SK-N-SH (cell line): Measurements from ENCODE around the gene EXOC4. TPM values are rescaled to one million over a fixed set of nuclear protein-coding genes. Genes with fewer than 3 reads are reported as not detected.

Experiments used
- CTCF ChIA-PET: fragments of 300-600, 350-600 bp; formaldehyde crosslinking; extraction: SDS; loops from one replicate; lab custom pipeline; 2021; lab: Yijun Ruan, JAX
- POLR2A ChIA-PET: fragments of 350-600 bp; sonication (Branson Sonifier 250); formaldehyde crosslinking; extraction: SDS; loops from one replicate; lab custom pipeline; 2020; ENCODE audit warnings: antibody characterized with exemption, inconsistent platforms; lab: Yijun Ruan, JAX
- DNase-seq: peaks from one replicate; pipeline ENCODE4 v3.0.0; 2012
- H2AFZ ChIP-seq: fragments of 200-600 bp; sonication (generic); 2 replicates; pipeline ENCODE4 v1.8.1; 2016; ENCODE audit warnings: antibody characterized with exemption, mild to moderate bottlenecking, low read depth
- H3F3A ChIP-seq: fragments of 200-600 bp; sonication (generic); replicated peaks from 2 replicates; pipeline ENCODE3; 2016; ENCODE audit warnings: antibody characterized with exemption, mild to moderate bottlenecking; ENCODE audit not compliant: insufficient read depth
- H3K27ac ChIP-seq, 2 experiments: fragments of 200-500 bp in 1 of 2; fragments of 200-600 bp in 1 of 2; sonication (Bioruptor generic) in 1 of 2; sonication (generic), shearing (Covaris generic) in 1 of 2; 2 replicates each; pipeline versions ENCODE4 v1.5.1 to v1.6.1; 2014 to 2016; ENCODE audit warnings: low read depth in 2 of 2, inconsistent platforms in 1 of 2, low read length in 1 of 2, mild to moderate bottlenecking in 1 of 2, mixed read lengths in 1 of 2
- H3K27me3 ChIP-seq: fragments of 200-600 bp; sonication (generic), shearing (Covaris generic); 2 replicates; pipeline ENCODE4 v1.6.1; 2016; ENCODE audit warnings: mixed run types; ENCODE audit not compliant: insufficient read depth
- H3K36me3 ChIP-seq, 2 experiments: fragments of 200-500 bp in 1 of 2; fragments of 200-600 bp in 1 of 2; sonication (Bioruptor generic) in 1 of 2; sonication (generic) in 1 of 2; replicated peaks in 1 of 2; 2 replicates each; pipeline versions ENCODE3 to v1.5.1; 2014 to 2016; ENCODE audit warnings: low read length in 1 of 2, mild to moderate bottlenecking in 1 of 2; ENCODE audit not compliant: insufficient read depth in 2 of 2, control insufficient read depth in 1 of 2
- H3K4me1 ChIP-seq, 2 experiments: fragments of 200-500 bp in 1 of 2; fragments of 200-600 bp in 1 of 2; sonication (Bioruptor generic) in 1 of 2; sonication (generic), shearing (Covaris generic) in 1 of 2; 2 replicates each; pipeline versions ENCODE4 v1.5.1 to v1.6.1; 2014 to 2016; ENCODE audit warnings: low read depth in 1 of 2, low read length in 1 of 2, mixed run types in 1 of 2; ENCODE audit not compliant: insufficient read depth in 2 of 2, control insufficient read depth in 1 of 2
- H3K4me2 ChIP-seq: fragments of 200-600 bp; sonication (generic), shearing (Covaris generic); 2 replicates; pipeline ENCODE4 v1.6.1; 2017; ENCODE audit warnings: mixed run types
- H3K4me3 ChIP-seq, 2 experiments: fragments of 200-500 bp in 1 of 2; fragments of 200-600 bp in 1 of 2; sonication (Bioruptor generic) in 1 of 2; sonication (generic), shearing (Covaris generic) in 1 of 2; 2 replicates each; pipeline versions ENCODE4 v1.5.1 to v1.8.1; 2014 to 2016; ENCODE audit warnings: low read depth in 2 of 2, inconsistent platforms in 1 of 2, low read length in 1 of 2, mild to moderate bottlenecking in 1 of 2, mixed read lengths in 1 of 2, moderate library complexity in 1 of 2
- H3K79me2 ChIP-seq: fragments of 200-600 bp; sonication (generic); 2 replicates; pipeline ENCODE4 v1.8.1; 2017; ENCODE audit warnings: mild to moderate bottlenecking; ENCODE audit not compliant: insufficient read depth
- H3K9ac ChIP-seq: fragments of 200-600 bp; sonication (generic); 2 replicates; pipeline ENCODE4 v1.6.1; 2017; ENCODE audit warnings: mixed run types
- H3K9me2 ChIP-seq: fragments of 200-600 bp; sonication (generic); 2 replicates; pipeline ENCODE4 v1.6.1; 2017; ENCODE audit warnings: mixed run types
- H3K9me3 ChIP-seq: fragments of 200-600 bp; sonication (generic); 2 replicates; pipeline ENCODE4 v1.6.1; 2017; ENCODE audit warnings: mixed run types, mild to moderate bottlenecking, moderate library complexity
- H4K20me1 ChIP-seq: fragments of 200-600 bp; sonication (generic); 2 replicates; pipeline ENCODE4 v1.6.1; 2017; ENCODE audit warnings: mild to moderate bottlenecking, mixed run types; ENCODE audit not compliant: insufficient read depth
- EZH2phosphoT487 ChIP-seq: fragments of 200-600 bp; sonication (generic); IDR thresholded peaks from 2 replicates; pipeline ENCODE4 v1.6.1; 2017; ENCODE audit warnings: low read depth, mixed run types, mild to moderate bottlenecking, antibody characterized with exemption, moderate library complexity, borderline replicate concordance
- FOXM1 ChIP-seq: IDR thresholded peaks from 2 replicates; pipeline ENCODE4 v1.4.0; 2012; ENCODE audit warnings: low read depth, mild to moderate bottlenecking
- IRF3 ChIP-seq: fragments of 150-350 bp; IDR thresholded peaks from 2 replicates; pipeline ENCODE4 v1.6.1; 2016; ENCODE audit warnings: mild to moderate bottlenecking, low read depth, low read length
- MXI1 ChIP-seq: IDR thresholded peaks from 2 replicates; pipeline ENCODE4 v1.6.1; 2012; ENCODE audit warnings: mild to moderate bottlenecking, low read depth, low read length, improper control_type of control experiment
- NFIC ChIP-seq: IDR thresholded peaks from 2 replicates; pipeline ENCODE4 v1.4.0; 2012; ENCODE audit warnings: borderline replicate concordance
- REST ChIP-seq: IDR thresholded peaks from 2 replicates; pipeline ENCODE4 v1.6.1; 2012; ENCODE audit warnings: mild to moderate bottlenecking, low read depth, low read length, moderate library complexity
- RXRA ChIP-seq: IDR thresholded peaks from 2 replicates; pipeline ENCODE4 v1.4.0; 2012; ENCODE audit warnings: low read depth, mild to moderate bottlenecking, borderline replicate concordance
- SMC3 ChIP-seq: IDR thresholded peaks from 2 replicates; pipeline ENCODE4 v1.6.1; 2012; ENCODE audit warnings: low read depth, low read length, improper control_type of control experiment
- USF1 ChIP-seq: IDR thresholded peaks from 2 replicates; pipeline ENCODE4 v1.4.0; 2012; ENCODE audit warnings: low read depth, borderline replicate concordance
- USF2 ChIP-seq: fragments of 150-350 bp; IDR thresholded peaks from 2 replicates; pipeline ENCODE4 v1.6.1; 2017; ENCODE audit warnings: antibody characterized with exemption, low read length, low read depth, borderline replicate concordance
- WGBS: methylation state at CpG from one replicate; pipeline ENCODE4 v1.1.6; 2017; ENCODE audit warnings: low lambda C conversion rate; 5-methylcytosine and 5-hydroxymethylcytosine counted together
- polyA plus RNA-seq, 3 experiments: library from polyadenylated mRNA; depleted of rRNA; stranded (reverse); fragments of >200 nt; gene quantifications; 2 replicates each; pipeline ENCODE4 v1.2.3, GENCODE V29; 2012

The EXOC4 gene
- polyA plus RNA-seq, 1 of the 3 experiments (the other 2 are of a cell fraction), result 37.3 TPM

- Histone ChIP-seq H3K9ac (no peak overlapping the region), H3K9me3 (no peaks in the 10 kb centered on the region), H2AFZ (no peak overlapping the region), H3K27ac (no peak overlapping the region), H4K20me1 (no peaks in the 10 kb centered on the region), H3K9me2 (no peaks in the 10 kb centered on the region), H3K4me3 (no peak overlapping the region), H3K4me1 (peaks cover 0 to 14% of the 10 kb centered on the region in 2 experiments; a peak in 3 of 4 replicates), H3F3A (peaks cover 12% of the 10 kb centered on the region), H3K4me2 (no peak overlapping the region), H3K79me2 (no peaks in the 10 kb centered on the region), H3K36me3 (no peaks in the 10 kb centered on the region), H3K27me3 (no peaks in the 10 kb centered on the region)
- no peak for DNase-seq
- POLR2A ChIA-PET, result no interaction called here
- TF ChIP-seq IRF3 (no peak), USF2 (no peak), EZH2phosphoT487 (no peak), USF1 (no peak), RXRA (no peak), REST (no peak), MXI1 (no peak), SMC3 (no peak), NFIC (no peak), FOXM1 (no peak)
- CTCF ChIA-PET, result interaction anchor here (1.4 to 4.6 kb wide), 2 partner anchors 30 to 85 kb away, joined by 4 to 19 read pairs; no protein-coding TSS in a partner anchor
- 92% methylated on average over 2 of the region's 2 CpGs for WGBS
Observed at GRCh38 chr7:133712544-133712943, 459.7 kb downstream of the EXOC4 start.
